ENCODE data around the gene BMP7.

DNA sequence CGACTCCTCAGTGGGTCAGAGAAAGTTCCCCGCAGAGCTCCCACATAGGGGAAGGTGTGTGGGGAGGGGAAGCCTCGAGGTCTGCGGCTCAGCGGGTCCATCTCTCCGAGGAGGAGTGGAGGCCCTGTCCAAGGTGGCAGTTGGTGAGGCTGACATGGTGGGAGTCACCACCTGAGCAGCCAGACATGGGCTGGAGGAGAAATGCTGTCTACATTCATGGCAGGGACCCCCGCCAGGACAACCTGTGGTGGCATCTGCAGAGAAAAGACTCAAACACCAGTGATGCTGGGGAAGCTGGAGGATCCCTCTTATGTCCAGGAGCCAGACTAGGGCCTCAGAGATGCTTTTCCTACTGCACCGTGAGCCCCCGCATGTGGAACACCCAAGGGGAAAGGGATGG, 49.8 kb downstream of the BMP7 start:
- TF ChIP-seq, protein P1, sequence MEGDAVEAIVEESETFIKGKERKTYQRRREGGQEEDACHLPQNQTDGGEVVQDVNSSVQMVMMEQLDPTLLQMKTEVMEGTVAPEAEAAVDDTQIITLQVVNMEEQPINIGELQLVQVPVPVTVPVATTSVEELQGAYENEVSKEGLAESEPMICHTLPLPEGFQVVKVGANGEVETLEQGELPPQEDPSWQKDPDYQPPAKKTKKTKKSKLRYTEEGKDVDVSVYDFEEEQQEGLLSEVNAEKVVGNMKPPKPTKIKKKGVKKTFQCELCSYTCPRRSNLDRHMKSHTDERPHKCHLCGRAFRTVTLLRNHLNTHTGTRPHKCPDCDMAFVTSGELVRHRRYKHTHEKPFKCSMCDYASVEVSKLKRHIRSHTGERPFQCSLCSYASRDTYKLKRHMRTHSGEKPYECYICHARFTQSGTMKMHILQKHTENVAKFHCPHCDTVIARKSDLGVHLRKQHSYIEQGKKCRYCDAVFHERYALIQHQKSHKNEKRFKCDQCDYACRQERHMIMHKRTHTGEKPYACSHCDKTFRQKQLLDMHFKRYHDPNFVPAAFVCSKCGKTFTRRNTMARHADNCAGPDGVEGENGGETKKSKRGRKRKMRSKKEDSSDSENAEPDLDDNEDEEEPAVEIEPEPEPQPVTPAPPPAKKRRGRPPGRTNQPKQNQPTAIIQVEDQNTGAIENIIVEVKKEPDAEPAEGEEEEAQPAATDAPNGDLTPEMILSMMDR (IDR thresholded peaks at IDR 0.05), result no peak
- no peak for TF ChIP-seq POLR2AphosphoS5 (IDR thresholded peaks at IDR 0.05)
- TF ChIP-seq POLR2A (IDR thresholded peaks at IDR 0.05; ENCODE audit: low read depth), result no peak
- TF ChIP-seq EP300 (IDR thresholded peaks at IDR 0.05), result no peak
